Neural cell (in vitro differentiated cells): ENCODE measurements around the gene BMP7.

Experiments used
- EZH2 ChIP-seq: fragments of 200-600, 300-800 bp; shearing (Covaris generic), sonication (generic); IDR thresholded peaks from 2 replicates; pipeline ENCODE4 v1.6.1; 2014; ENCODE audit warnings: antibody characterized with exemption, low read length, borderline replicate concordance, mild to moderate bottlenecking; ENCODE audit not compliant: insufficient read depth, poor library complexity, severe bottlenecking
- RAD21 ChIP-seq: fragments of 450-650 bp; conservative IDR thresholded peaks from 2 replicates; pipeline ENCODE4 v1.6.1; 2014; ENCODE audit warnings: antibody characterized with exemption, mild to moderate bottlenecking, moderate library complexity

- TF ChIP-seq RAD21 (no peak), EZH2 (no peak)
These were observed 91.7 kb downstream of the BMP7 start for GRCh38 chr20:57174737-57175136.
